H1 (cell line): ENCODE results near the gene AGBL4. TPM values are rescaled to one million over a fixed set of nuclear protein-coding genes. Genes with fewer than 3 reads are reported as not detected.

Experiments
- EZH2 ChIP-seq: fragments of 200-600 bp; sonication (generic); IDR thresholded peaks from 2 replicates; pipeline ENCODE4 v1.7.1; 2012; ENCODE audit warnings: low read depth, mild to moderate bottlenecking, moderate library complexity, low read length, inconsistent platforms; ENCODE audit not compliant: severe bottlenecking
- TAF1 ChIP-seq: IDR thresholded peaks from 2 replicates; pipeline ENCODE4 v1.6.1; 2011; ENCODE audit warnings: mild to moderate bottlenecking, low read depth, low read length
- TEAD4 ChIP-seq: IDR thresholded peaks from 2 replicates; pipeline ENCODE4 v1.6.1; 2012; ENCODE audit warnings: low read depth, low read length, inconsistent platforms, mixed read lengths
- polyA plus RNA-seq, 7 experiments: library from polyadenylated mRNA; depleted of rRNA in 3 of 7; stranded (reverse) in 5 of 7; unstranded in 2 of 7; fragments of >200 nt in 5 of 7; fragments of 200-250 nt in 2 of 7; gene quantifications; 1 replicate in 5 of 7; 2 replicates in 1 of 7; 4 replicates in 1 of 7; pipeline versions ENCODE4 v1.2.1 to v1.2.3, GENCODE V29; 2011 to 2013; ENCODE audit warnings: missing spikeins in 2 of 7, mixed read lengths in 2 of 7
- total RNA-seq: library from RNA; stranded (reverse); fragmentation: NEBNext Ultra II Directional; extraction: Animal tissue kit (Norgen Biotek cat#: 25700); gene quantifications from 2 replicates; pipeline ENCODE4 v1.2.1, GENCODE V29; 2021

Gene AGBL4
- total and polyA plus RNA-seq, 2 of the 8 experiments (the other 6 are each of a cell fraction or from before 2014, with no cell fraction given) = 0.41 to 0.45 TPM

DNA sequence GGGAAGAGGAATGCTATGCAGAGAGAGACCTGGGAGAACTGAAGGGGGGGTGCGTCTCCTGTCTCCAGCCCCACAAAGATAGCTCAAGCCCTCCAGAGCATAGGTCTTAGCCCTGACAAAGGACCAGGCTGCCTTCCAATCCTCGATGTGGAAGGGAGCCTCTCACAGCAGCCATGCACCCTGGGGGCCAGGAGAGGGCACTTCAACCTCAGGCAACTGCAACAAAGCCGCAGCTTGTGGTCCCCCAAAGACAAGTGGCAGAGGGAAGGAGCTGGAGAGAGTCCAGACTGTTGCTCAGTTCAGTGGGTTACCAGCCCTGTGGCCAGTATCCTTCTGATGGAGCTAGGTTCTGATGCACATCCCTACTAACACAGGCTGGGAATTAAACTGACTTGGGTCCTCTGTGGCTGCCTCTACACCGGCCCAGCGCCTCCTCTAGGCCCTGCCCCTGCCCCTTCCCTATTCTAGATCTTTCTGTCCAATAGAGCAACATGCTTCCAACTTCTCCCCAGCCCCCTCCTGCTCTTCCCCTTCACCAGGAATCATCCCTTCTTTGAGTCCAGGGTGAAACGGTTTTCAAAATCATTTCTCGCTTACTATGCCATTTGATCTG is 1451.0 kb downstream of the AGBL4 start (continued):
- TF ChIP-seq TEAD4 (no peak), TAF1 (no peak), EZH2 (no peak)
